A549 (cell line): ENCODE measurements around the gene SLC6A18.

Source experiments
- BHLHE40 ChIP-seq: IDR thresholded peaks from 2 replicates; pipeline ENCODE4 v1.6.1; 2012; ENCODE audit warnings: low read depth, low read length, inconsistent platforms
- CEBPB ChIP-seq, 2 experiments: fragments of >200 bp in 1 of 2; sonication (Bioruptor Twin) in 1 of 2; formaldehyde crosslinking in 1 of 2; IDR thresholded peaks; 2 replicates each; pipeline ENCODE4 v1.6.1; 2012 to 2016
- CTCF ChIP-seq: fragments of >200 bp; sonication (Bioruptor Twin); formaldehyde crosslinking; IDR thresholded peaks from 3 replicates; pipeline ENCODE4 v1.5.1; 2016
- ESRRA ChIP-seq: fragments of 150-350 bp; IDR thresholded peaks from 2 replicates; pipeline ENCODE4 v1.6.1; 2014; ENCODE audit warnings: mild to moderate bottlenecking, low read length, borderline replicate concordance
- JUNB ChIP-seq: fragments of >200 bp; sonication (Bioruptor Twin); formaldehyde crosslinking; IDR thresholded peaks from 2 replicates; pipeline ENCODE4 v1.6.1; 2016
- POLR2A ChIP-seq: IDR thresholded peaks from 2 replicates; pipeline ENCODE4 v1.6.1; 2012; ENCODE audit warnings: mild to moderate bottlenecking, low read length
- REST ChIP-seq: fragments of 200-600 bp; sonication (generic); IDR thresholded peaks from 2 replicates; pipeline ENCODE4 v1.6.1; 2016; ENCODE audit warnings: antibody characterized with exemption, mild to moderate bottlenecking, moderate library complexity
- RFX5 ChIP-seq: fragments of 450-650 bp; IDR thresholded peaks from 2 replicates; pipeline ENCODE4 v1.7.1; 2014; ENCODE audit warnings: antibody characterized with exemption, mild to moderate bottlenecking, moderate library complexity
- SMC3 ChIP-seq: fragments of >200 bp; sonication (Bioruptor Twin); formaldehyde crosslinking; IDR thresholded peaks from 3 replicates; pipeline ENCODE4 v1.6.1; 2018; ENCODE audit warnings: inconsistent platforms

- TF ChIP-seq REST, result no peak
- TF ChIP-seq BHLHE40, result no peak
- no peak for TF ChIP-seq SMC3
- TF ChIP-seq CEBPB (IDR thresholded peaks at IDR 0.05), result no peak
- TF ChIP-seq CTCF, result no peak
- no peak for TF ChIP-seq JUNB
- no peak for TF ChIP-seq POLR2A
- TF ChIP-seq ESRRA, result no peak
- no peak for TF ChIP-seq RFX5
Observed at GRCh38 chr5:1217596-1218206, 7.5 kb upstream of the SLC6A18 start.
